Stomach (tissue), 9 donors: Measurements from ENCODE around the gene SP1. TPM values are rescaled to one million over a fixed set of nuclear protein-coding genes. Genes with fewer than 3 reads are reported as not detected.
A peak's percentile ranks its signal among the peaks of the same experiment; 100 is the strongest.

Experiments
- DNase-seq, 2 donors: peaks; one replicate each; pipeline versions ENCODE4 v3.0.0 to v3.0.0-alpha.2; 2013 to 2019
- H3K27ac ChIP-seq, 5 donors: fragments of 200-600 bp in 4 of 5; sonication (generic) in 4 of 5; one replicate each; pipeline ENCODE4 v1.5.1; 2013 to 2019; ENCODE audit warnings: mild to moderate bottlenecking in 1 of 5, moderate library complexity in 1 of 5
- H3K27me3 ChIP-seq, 3 donors: fragments of 200-600 bp; sonication (generic); one replicate each; pipeline ENCODE4 v1.5.1; 2017 to 2019; ENCODE audit warnings: mixed run types in 1 of 3
- H3K36me3 ChIP-seq, 4 donors: fragments of 200-600 bp; sonication (generic); 1 replicate in 3 of 4; 2 replicates in 1 of 4; pipeline ENCODE4 v1.5.1; 2016 to 2019
- H3K4me1 ChIP-seq, 4 donors: fragments of 200-600 bp; sonication (generic); one replicate each; pipeline ENCODE4 v1.5.1; 2016 to 2019
- H3K4me3 ChIP-seq, 4 donors: fragments of 200-600 bp; sonication (generic) in 3 of 4; one replicate each; pipeline ENCODE4 v1.5.1; 2016 to 2019; ENCODE audit warnings: mild to moderate bottlenecking in 1 of 4
- H3K9me3 ChIP-seq, 4 donors: fragments of 200-600 bp; sonication (generic); one replicate each; pipeline ENCODE4 v1.5.1; 2016 to 2019
- CTCF ChIP-seq, 7 experiments: fragments of 450-650 bp in 4 of 7; fragments of 200-600 bp in 3 of 7; sonication (generic) in 3 of 7; IDR thresholded peaks; one replicate each; pipeline ENCODE4 v1.5.1; 2016 to 2019; ENCODE audit warnings: antibody characterized with exemption in 7 of 7, control low read depth in 2 of 7, mild to moderate bottlenecking in 1 of 7
- EP300 ChIP-seq: sonication (generic); formaldehyde crosslinking; IDR thresholded peaks from one replicate; pipeline ENCODE4 v1.6.1; 2017; ENCODE audit warnings: antibody characterized with exemption
- POLR2A ChIP-seq, 4 donors: fragments of 450-650 bp; IDR thresholded peaks; one replicate each; pipeline ENCODE4 v1.6.1; 2016; ENCODE audit warnings: antibody characterized with exemption in 4 of 4, control low read depth in 2 of 4, mild to moderate bottlenecking in 1 of 4, moderate library complexity in 1 of 4
- POLR2AphosphoS5 ChIP-seq, 3 donors: sonication (generic); formaldehyde crosslinking; IDR thresholded peaks; one replicate each; pipeline ENCODE4 v1.6.1; 2016; ENCODE audit warnings: antibody characterized with exemption in 3 of 3
- WGBS, 5 donors: extraction: QIAGEN DNeasy Blood & Tissue Kit in 3 of 5; methylation state at CpG; one replicate each; pipeline versions ENCODE4 v1.1.5 to v1.1.7; 2013 to 2018; 5-methylcytosine and 5-hydroxymethylcytosine counted together
- intact Hi-C: fragments of 100-400 bp; cut with DNase I; formaldehyde crosslinking; loops from one replicate; pipeline ENCODE4 v1.15.1; 2023; ENCODE audit warnings: low total_unique reads
- polyA plus RNA-seq, 3 donors: library from polyadenylated mRNA; stranded (reverse); fragments of 200-250 nt; gene quantifications; one replicate each; pipeline ENCODE4 v1.2.3, GENCODE V29; 2013
- total RNA-seq, 5 donors: library from RNA; depleted of rRNA; stranded (reverse); fragments of >200 nt; gene quantifications; one replicate each; pipeline versions ENCODE4 v1.1.0 to v1.2.3, GENCODE V29; 2014 to 2016
- donor health status: healthy with polysubstance abuse.
- donor health status: Bipolar disorder and iron deficiency.
- donor health status: healthy.

The SP1 gene
- total and polyA plus RNA-seq, 8 donors, result 10.2 to 142 (median 22.4) TPM

GRCh38 chr12:53344487-53344823, 35.5 kb upstream of the SP1 start:
- peak overlapping the region; percentile 60 to 79 (median 64) for H3K4me3 ChIP-seq
- peaks cover 12 to 18% (median 15%) of the 10 kb centered on the region in 4 donors for H3K4me1 ChIP-seq
- TF ChIP-seq POLR2AphosphoS5 (IDR thresholded peaks at IDR 0.05) (no peak), CTCF (IDR thresholded peaks at IDR 0.05) (no peak), EP300 (no peak), POLR2A (IDR thresholded peaks at IDR 0.05) (no peak)
- H3K27ac ChIP-seq, result peak overlapping the region in 3 of 5 donors; percentile 80 to 86 (median 85)
- no peaks in the 10 kb centered on the region for H3K9me3 ChIP-seq
- H3K27me3 ChIP-seq, result peaks cover 0 to 3% (median 0%) of the 10 kb centered on the region in 3 donors
- H3K36me3 ChIP-seq, result no peaks in the 10 kb centered on the region
- WGBS, 5 donors, result 3 to 17% (median 5%) methylated on average over 6 to 19 of the region's 19 CpGs
- intact Hi-C loops, result no loop called here
- DNase-seq, result no peak

- Histone ChIP-seq H3K36me3 (no peaks in the 10 kb centered on the region), H3K4me3 (peak overlapping the region; percentile 60 to 79 (median 64)), H3K4me1 (peaks cover 12 to 18% (median 15%) of the 10 kb centered on the region in 4 donors), H3K27me3 (no peaks in the 10 kb centered on the region), H3K9me3 (no peaks in the 10 kb centered on the region), H3K27ac (peak overlapping the region; percentile 25 to 86 (median 80))
- intact Hi-C loops, result no loop called here
- peak; percentile 73 to 93 for DNase-seq
- 0 to 1% (median 0%) methylated on average over 18 to 50 of the region's 50 CpGs for WGBS, 5 donors
- TF ChIP-seq POLR2AphosphoS5 (IDR thresholded peaks at IDR 0.05) (peak in 2 of 3 donors; percentile 14 to 53), CTCF (IDR thresholded peaks at IDR 0.05) (peak in 5 of 7 experiments; percentile 30 to 77 (median 69)), EP300 (no peak), POLR2A (IDR thresholded peaks at IDR 0.05) (no peak)
These were observed 35.0 kb upstream of the SP1 start for GRCh38 chr12:53344824-53345485.

GRCh38 chr12:53345486-53346188, 34.3 kb upstream of the SP1 start:
- intact Hi-C loops, result no loop called here
- H3K4me3 ChIP-seq, result peak overlapping the region; percentile 60 to 79 (median 64)
- H3K4me1 ChIP-seq, result peaks cover 12 to 18% (median 15%) of the 10 kb centered on the region in 4 donors
- H3K36me3 ChIP-seq, result no peaks in the 10 kb centered on the region
- H3K27me3 ChIP-seq, result no peaks in the 10 kb centered on the region
- 16 to 26% (median 21%) methylated on average over 10 of the region's 10 CpGs for WGBS, 5 donors
- peak overlapping the region; percentile 7 to 86 (median 80) for H3K27ac ChIP-seq
- H3K9me3 ChIP-seq, result no peaks in the 10 kb centered on the region
- TF ChIP-seq EP300 (no peak), POLR2A (IDR thresholded peaks at IDR 0.05) (no peak), POLR2AphosphoS5 (IDR thresholded peaks at IDR 0.05) (no peak), CTCF (IDR thresholded peaks at IDR 0.05) (peak in 4 of 7 experiments; percentile 1 to 16 (median 3))
- peak; percentile 30 to 75 for DNase-seq

- intact Hi-C loops, result no loop called here
- Histone ChIP-seq H3K4me1 (peaks cover 12 to 18% (median 15%) of the 10 kb centered on the region in 4 donors), H3K27me3 (no peaks in the 10 kb centered on the region), H3K36me3 (no peaks in the 10 kb centered on the region), H3K4me3 (no peak overlapping the region), H3K27ac (peak overlapping the region in 2 of 5 donors; percentile 69 to 86), H3K9me3 (no peaks in the 10 kb centered on the region)
- DNase-seq, result no peak
- TF ChIP-seq EP300, result no peak
- no peak for TF ChIP-seq POLR2AphosphoS5 (IDR thresholded peaks at IDR 0.05)
- TF ChIP-seq CTCF (IDR thresholded peaks at IDR 0.05), result no peak
- no peak for TF ChIP-seq POLR2A (IDR thresholded peaks at IDR 0.05)
- 77 to 100% (median 95%) methylated on average over 1 of the region's 1 CpG for WGBS, 5 donors
These were observed 33.5 kb upstream of the SP1 start for GRCh38 chr12:53346491-53346890.
